RPMI8226 (cell line): Measurements from ENCODE around the gene ABHD1.
"Not testable (repeated sequence)": the region's sequence is repeated elsewhere in the genome, so short reads cannot be mapped to it uniquely, and the experiment has no call there.

Experiments
- DNase-seq: peaks from one replicate; pipeline ENCODE4 v3.0.0-alpha.2; 2015

The ABHD1 gene

GRCh38 chr2:27111392-27112078, 12.1 kb upstream of the ABHD1 start:
- not testable (repeated sequence) for DNase-seq

- no peak for DNase-seq
Measured at GRCh38 chr2:27115519-27115918, 8.1 kb upstream of the ABHD1 start.

GRCh38 chr2:27117995-27118524, 5.6 kb upstream of the ABHD1 start:
- no peak for DNase-seq

GRCh38 chr2:27118525-27119329, 4.9 kb upstream of the ABHD1 start, which contains the start of gene CGREF1:
TSS of gene CGREF1 (minus strand) at chr2:27119128. CDS start at chr2:27104366, 14,762 bp downstream.
- no peak for DNase-seq

GRCh38 chr2:27119330-27119670, 4.3 kb upstream of the ABHD1 start:
- not testable (repeated sequence) for DNase-seq

GRCh38 chr2:27121906-27122305, 1.7 kb upstream of the ABHD1 start:
- DNase-seq, result no peak

GRCh38 chr2:27122791-27123190, 824 bp upstream of the ABHD1 start:
- no peak for DNase-seq

- no peak for DNase-seq
Measured at GRCh38 chr2:27125104-27125503, 1.5 kb downstream of the ABHD1 start.

- no peak for DNase-seq
Measured at GRCh38 chr2:27126252-27126710, 2.7 kb downstream of the ABHD1 start.

GRCh38 chr2:27127883-27128667, 4.5 kb downstream of the ABHD1 start:
- no peak for DNase-seq

GRCh38 chr2:27128668-27129571, 5.3 kb downstream of the ABHD1 start:
- DNase-seq, result no peak

GRCh38 chr2:27130396-27130795, 6.8 kb downstream of the ABHD1 start:
- DNase-seq, result no peak

GRCh38 chr2:27131429-27131828, 7.8 kb downstream of the ABHD1 start:
- no peak for DNase-seq

GRCh38 chr2:27133195-27133875, 9.7 kb downstream of the ABHD1 start:
- peak; percentile 53 for DNase-seq

GRCh38 chr2:27133905-27134780, 10.5 kb downstream of the ABHD1 start, which contains the start of gene PREB:
TSS of gene PREB (minus strand) at chr2:27134636. CDS start at chr2:27134421, 215 bp downstream.
- DNase-seq, result peak; percentile 99

GRCh38 chr2:27134781-27135477, 11.3 kb downstream of the ABHD1 start:
- no peak for DNase-seq

GRCh38 chr2:27135478-27135955, 11.9 kb downstream of the ABHD1 start:
- DNase-seq, result no peak

GRCh38 chr2:27136751-27137150, 13.1 kb downstream of the ABHD1 start:
- no peak for DNase-seq

- no peak for DNase-seq
Measured at GRCh38 chr2:27137322-27137935, 13.8 kb downstream of the ABHD1 start.
